IPS DF 19.7 (cell line): ENCODE results near the gene POLR2M.

Experiments
- DNase-seq: peaks from one replicate; pipeline ENCODE4 v3.0.0-alpha.2; 2013; ENCODE audit warnings: low read depth, low spot score

POLR2M gene

GRCh38 chr15:57738734-57739237, 32.3 kb downstream of the POLR2M start:
- no peak for DNase-seq

GRCh38 chr15:57740048-57740447, 33.5 kb downstream of the POLR2M start:
- no peak for DNase-seq

GRCh38 chr15:57741089-57741488, 34.6 kb downstream of the POLR2M start:
- no peak for DNase-seq

- no peak for DNase-seq
These were observed 36.9 kb downstream of the POLR2M start for GRCh38 chr15:57743424-57743823.

GRCh38 chr15:57746786-57747185, 40.3 kb downstream of the POLR2M start:
- no peak for DNase-seq

- no peak for DNase-seq
These were observed 40.8 kb downstream of the POLR2M start for GRCh38 chr15:57747206-57747896.

- DNase-seq: no peak
These were observed 44.8 kb downstream of the POLR2M start for GRCh38 chr15:57751177-57751800.

- no peak for DNase-seq
These were observed 45.9 kb downstream of the POLR2M start for GRCh38 chr15:57752436-57752835.

GRCh38 chr15:57752840-57753239, 46.3 kb downstream of the POLR2M start:
- no peak for DNase-seq

GRCh38 chr15:57756466-57756865, 50.0 kb downstream of the POLR2M start:
- DNase-seq: no peak

GRCh38 chr15:57758560-57758959, 52.0 kb downstream of the POLR2M start:
- no peak for DNase-seq

- no peak for DNase-seq
These were observed 55.0 kb downstream of the POLR2M start for GRCh38 chr15:57761562-57761961.

- no peak for DNase-seq
These were observed 55.8 kb downstream of the POLR2M start for GRCh38 chr15:57762302-57762701.

- no peak for DNase-seq
These were observed 56.9 kb downstream of the POLR2M start for GRCh38 chr15:57763176-57763964.
